Thoracic aorta (tissue), 2 donors: ENCODE data around the gene CLINT1. TPM values are rescaled to one million over a fixed set of nuclear protein-coding genes. Genes with fewer than 3 reads are reported as not detected.
"Not testable (repeated sequence)": the region's sequence is repeated elsewhere in the genome, so short reads cannot be mapped to it uniquely, and the experiment has no call there.

Source experiments
- ATAC-seq: fragments of 150-250 bp; one replicate; pipeline ENCODE4 v1.8.0; 2017; ENCODE audit warnings: low read depth; ENCODE audit not compliant: insufficient number of reproducible peaks, low FRiP score
- DNase-seq: peaks from one replicate; pipeline ENCODE4 v3.0.0-alpha.2; 2020; ENCODE audit warnings: low spot score
- H3K27ac ChIP-seq, 2 donors: fragments of 200-600 bp; sonication (generic); 1 replicate in 1 of 2; 2 replicates in 1 of 2; pipeline ENCODE4 v1.5.1; 2016; ENCODE audit warnings: mild to moderate bottlenecking in 2 of 2, moderate library complexity in 2 of 2
- H3K27me3 ChIP-seq: fragments of 200-600 bp; sonication (generic); replicated peaks from 2 replicates; pipeline ENCODE4 v1.6.0; 2016; ENCODE audit warnings: mild to moderate bottlenecking; ENCODE audit not compliant: insufficient read depth
- H3K36me3 ChIP-seq: fragments of 200-600 bp; sonication (generic); one replicate; pipeline ENCODE4 v1.5.1; 2016
- H3K4me1 ChIP-seq, 2 donors: fragments of 200-600 bp; sonication (generic); 1 replicate in 1 of 2; 2 replicates in 1 of 2; pipeline versions ENCODE4 v1.5.1 to v1.6.0; 2016; ENCODE audit warnings: low read depth in 2 of 2, mild to moderate bottlenecking in 1 of 2; ENCODE audit not compliant: control insufficient read depth in 1 of 2
- H3K4me3 ChIP-seq: fragments of 200-600 bp; sonication (generic); 2 replicates; pipeline ENCODE4 v1.5.1; 2016; ENCODE audit warnings: mild to moderate bottlenecking
- H3K9me3 ChIP-seq: fragments of 200-600 bp; sonication (generic); 2 replicates; pipeline ENCODE4 v1.5.1; 2016
- CTCF ChIP-seq: fragments of 200-600 bp; sonication (generic); IDR thresholded peaks from one replicate; pipeline ENCODE4 v1.5.1; 2019; ENCODE audit warnings: antibody characterized with exemption
- total RNA-seq, 2 donors: library from RNA; depleted of rRNA; stranded (reverse); fragments of >200 nt; gene quantifications; one replicate each; pipeline versions ENCODE4 v1.1.0 to v1.2.3, GENCODE V29; 2016

CLINT1 gene
- total RNA-seq, 2 donors from 2014 or later, result 66.3 to 84.0 TPM

GRCh38 chr5:157860898-157861890, 2.2 kb upstream of the CLINT1 start:
- no peak for DNase-seq

GRCh38 chr5:157859227-157859575, 256 bp upstream of the CLINT1 start:
- Histone ChIP-seq H3K27me3 (no peaks in the 10 kb centered on the region), H3K9me3 (no peaks in the 10 kb centered on the region), H3K36me3 (no peaks in the 10 kb centered on the region), H3K4me1 (peaks cover 21 to 29% of the 10 kb centered on the region in 2 donors), H3K27ac (peak overlapping the region in 1 of 2 donors; percentile 80), H3K4me3 (peak overlapping the region; percentile 99)
- no peak for TF ChIP-seq CTCF
- no peak for DNase-seq
- ATAC-seq, result no peak

More at GRCh38 chr5:157860898-157861890, 2.2 kb upstream of the CLINT1 start:
- no peak for ATAC-seq
- H3K9me3 ChIP-seq, result no peaks in the 10 kb centered on the region
- H3K27me3 ChIP-seq, result no peaks in the 10 kb centered on the region
- no peak for TF ChIP-seq CTCF
- no peak overlapping the region for H3K27ac ChIP-seq
- no peak overlapping the region for H3K4me3 ChIP-seq
- H3K36me3 ChIP-seq, result no peaks in the 10 kb centered on the region
- peaks cover 13 to 19% of the 10 kb centered on the region in 2 donors for H3K4me1 ChIP-seq

- no peak for TF ChIP-seq CTCF
- H3K9me3 ChIP-seq, result no peaks in the 10 kb centered on the region
- H3K4me1 ChIP-seq, result peaks cover 21 to 29% of the 10 kb centered on the region in 2 donors
- H3K27ac ChIP-seq, result peak overlapping the region; percentile 73 to 80
- H3K36me3 ChIP-seq, result no peaks in the 10 kb centered on the region
- no peak for DNase-seq
- peak overlapping the region; percentile 99 for H3K4me3 ChIP-seq
- H3K27me3 ChIP-seq, result no peaks in the 10 kb centered on the region
- ATAC-seq, result peak; percentile 42
These were observed 974 bp downstream of the CLINT1 start for GRCh38 chr5:157857816-157858526.

- H3K4me3 ChIP-seq, result no peak overlapping the region
- H3K27ac ChIP-seq, result no peak overlapping the region
- DNase-seq, result no peak
These were observed 3.4 kb downstream of the CLINT1 start for GRCh38 chr5:157855404-157855994.

GRCh38 chr5:157853365-157853764, 5.6 kb downstream of the CLINT1 start:
- H3K4me1 ChIP-seq, result peaks cover 21 to 25% of the 10 kb centered on the region in 2 donors
- not testable (repeated sequence) for H3K27ac ChIP-seq, H3K36me3 ChIP-seq, DNase-seq, H3K27me3 ChIP-seq, H3K4me3 ChIP-seq, ATAC-seq, H3K9me3 ChIP-seq

More at GRCh38 chr5:157855404-157855994, 3.4 kb downstream of the CLINT1 start:
- H3K27me3 ChIP-seq, result no peaks in the 10 kb centered on the region
- H3K4me1 ChIP-seq, result peaks cover 21 to 29% of the 10 kb centered on the region in 2 donors
- H3K9me3 ChIP-seq, result no peaks in the 10 kb centered on the region
- no peaks in the 10 kb centered on the region for H3K36me3 ChIP-seq
- peak; percentile 73 for TF ChIP-seq CTCF
- ATAC-seq, result no peak
